A673 (cell line): Measurements from ENCODE around the gene TAS2R1. TPM values are rescaled to one million over a fixed set of nuclear protein-coding genes. Genes with fewer than 3 reads are reported as not detected.

ENCODE experiments used
- BruUV-seq: library from RNA; stranded (reverse); fragments of 400-500 nt; replicated peaks from 2 replicates; lab custom pipeline; 2021; lab: Mats Ljungman, UMichigan
- CTCF ChIA-PET: fragments of 300-600 bp; sonication (Branson Sonifier 250); formaldehyde crosslinking; loops from one replicate; lab custom pipeline; 2022; ENCODE audit warnings: antibody characterized with exemption; lab: Charles Lee
- POLR2A ChIA-PET: fragments of 300-600 bp; sonication (Branson Sonifier 250); formaldehyde crosslinking; loops from one replicate; lab custom pipeline; 2022; ENCODE audit warnings: antibody characterized with exemption; ENCODE audit not compliant: low non-redundant PET; lab: Charles Lee
- DNase-seq: peaks from one replicate; pipeline ENCODE4 v3.0.0-alpha.2; 2015; ENCODE audit warnings: low spot score
- H3K27ac ChIP-seq: fragments of 200-600 bp; sonication (generic); 2 replicates; pipeline ENCODE4 v1.5.1; 2016; ENCODE audit warnings: mixed run types, low read depth, mild to moderate bottlenecking, mixed read lengths, antibody characterized with exemption, low read length; ENCODE audit not compliant: poor library complexity, severe bottlenecking
- H3K27me3 ChIP-seq: fragments of 200-600 bp; sonication (generic); replicated peaks from 2 replicates; pipeline ENCODE4 v1.6.1; 2017; ENCODE audit warnings: mixed run types, low read depth, mild to moderate bottlenecking, mixed read lengths, antibody characterized with exemption, low read length; ENCODE audit not compliant: insufficient read depth, poor library complexity
- H3K36me3 ChIP-seq: fragments of 200-600 bp; sonication (generic); 2 replicates; pipeline ENCODE4 v1.6.1; 2016; ENCODE audit warnings: mixed run types, mild to moderate bottlenecking, mixed read lengths, antibody characterized with exemption, low read length; ENCODE audit not compliant: insufficient read depth, poor library complexity, severe bottlenecking
- H3K4me1 ChIP-seq: fragments of 200-600 bp; sonication (generic); 2 replicates; pipeline ENCODE4 v1.6.1; 2017; ENCODE audit warnings: mixed run types, mild to moderate bottlenecking, mixed read lengths, antibody characterized with exemption, low read length; ENCODE audit not compliant: insufficient read depth, poor library complexity, severe bottlenecking
- H3K4me3 ChIP-seq: fragments of 200-600 bp; sonication (generic); 2 replicates; pipeline ENCODE4 v1.5.1; 2016; ENCODE audit warnings: low read depth, mixed run types, mild to moderate bottlenecking, mixed read lengths, low read length; ENCODE audit not compliant: poor library complexity, severe bottlenecking
- H3K9me3 ChIP-seq: fragments of 200-600 bp; sonication (generic); 2 replicates; pipeline ENCODE4 v1.6.1; 2016; ENCODE audit warnings: mixed run types, low read depth, mild to moderate bottlenecking, mixed read lengths, antibody characterized with exemption, low read length; ENCODE audit not compliant: poor library complexity, severe bottlenecking
- EZH2 ChIP-seq: fragments of 200-600 bp; sonication (generic); IDR thresholded peaks from 2 replicates; pipeline ENCODE4 v1.6.1; 2017; ENCODE audit warnings: borderline replicate concordance, low read depth, mild to moderate bottlenecking, mixed read lengths, antibody characterized with exemption, low read length; ENCODE audit not compliant: poor library complexity, severe bottlenecking
- intact Hi-C: fragments of 100-400 bp; cut with micrococcal nuclease; formaldehyde crosslinking; loops from one replicate; pipeline ENCODE4 v1.10.0; 2022; ENCODE audit not compliant: unreplicated experiment
- total RNA-seq: library from RNA; stranded (reverse); gene quantifications from 2 replicates; pipeline ENCODE4 v1.2.3, GENCODE V29; 2021
- TF ChIP-seq, protein P1 (sequence below): fragments of 300-800, 200-600 bp; sonication (generic); conservative IDR thresholded peaks from 2 replicates; pipeline ENCODE4 v1.5.1; 2017; ENCODE audit warnings: low read depth, mild to moderate bottlenecking, antibody characterized with exemption, low read length, moderate library complexity, mixed read lengths

Gene TAS2R1
- total RNA-seq, 1 experiment from 2014 or later, result not detected

DNA sequence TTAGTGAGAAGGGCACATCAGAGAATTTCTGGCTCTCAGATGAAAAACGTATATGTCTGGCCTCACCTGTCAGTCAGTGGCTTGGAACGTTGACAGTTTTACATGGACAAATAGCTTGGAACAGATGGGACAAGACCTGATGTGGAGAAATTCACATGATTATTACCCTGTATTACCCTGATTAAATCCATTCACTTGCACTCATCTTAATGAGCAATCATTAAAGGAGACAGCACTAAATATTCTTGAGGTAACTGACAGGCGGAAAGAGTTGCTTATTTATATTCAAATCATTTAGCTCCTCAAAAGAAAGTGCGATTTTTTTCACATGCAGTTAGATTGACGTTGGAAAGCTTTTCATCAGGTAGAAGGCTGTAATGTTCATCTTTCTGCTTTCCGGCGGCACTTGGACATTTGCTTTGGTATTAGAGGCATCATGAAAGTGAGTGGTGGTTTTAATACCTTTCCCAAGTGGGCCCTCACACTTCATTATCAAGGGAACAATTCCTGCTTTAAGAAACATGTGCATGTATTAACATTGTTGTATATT is 11.7 kb upstream of the TAS2R1 start:
- no peak for DNase-seq
- no peaks in the 10 kb centered on the region for H3K27me3 ChIP-seq
- H3K9me3 ChIP-seq, result no peaks in the 10 kb centered on the region
- CTCF ChIA-PET, result no interaction called here
- intact Hi-C loops, result no loop called here
- H3K4me3 ChIP-seq, result no peak overlapping the region
- no peaks in the 10 kb centered on the region for H3K4me1 ChIP-seq
- POLR2A ChIA-PET, result no interaction called here
- TF ChIP-seq EZH2, result no peak
- TF ChIP-seq, protein P1, sequence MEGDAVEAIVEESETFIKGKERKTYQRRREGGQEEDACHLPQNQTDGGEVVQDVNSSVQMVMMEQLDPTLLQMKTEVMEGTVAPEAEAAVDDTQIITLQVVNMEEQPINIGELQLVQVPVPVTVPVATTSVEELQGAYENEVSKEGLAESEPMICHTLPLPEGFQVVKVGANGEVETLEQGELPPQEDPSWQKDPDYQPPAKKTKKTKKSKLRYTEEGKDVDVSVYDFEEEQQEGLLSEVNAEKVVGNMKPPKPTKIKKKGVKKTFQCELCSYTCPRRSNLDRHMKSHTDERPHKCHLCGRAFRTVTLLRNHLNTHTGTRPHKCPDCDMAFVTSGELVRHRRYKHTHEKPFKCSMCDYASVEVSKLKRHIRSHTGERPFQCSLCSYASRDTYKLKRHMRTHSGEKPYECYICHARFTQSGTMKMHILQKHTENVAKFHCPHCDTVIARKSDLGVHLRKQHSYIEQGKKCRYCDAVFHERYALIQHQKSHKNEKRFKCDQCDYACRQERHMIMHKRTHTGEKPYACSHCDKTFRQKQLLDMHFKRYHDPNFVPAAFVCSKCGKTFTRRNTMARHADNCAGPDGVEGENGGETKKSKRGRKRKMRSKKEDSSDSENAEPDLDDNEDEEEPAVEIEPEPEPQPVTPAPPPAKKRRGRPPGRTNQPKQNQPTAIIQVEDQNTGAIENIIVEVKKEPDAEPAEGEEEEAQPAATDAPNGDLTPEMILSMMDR, result no peak
- BruUV-seq, result no TSS peak
- no peak overlapping the region for H3K27ac ChIP-seq
- H3K36me3 ChIP-seq, result no peaks in the 10 kb centered on the region

DNA sequence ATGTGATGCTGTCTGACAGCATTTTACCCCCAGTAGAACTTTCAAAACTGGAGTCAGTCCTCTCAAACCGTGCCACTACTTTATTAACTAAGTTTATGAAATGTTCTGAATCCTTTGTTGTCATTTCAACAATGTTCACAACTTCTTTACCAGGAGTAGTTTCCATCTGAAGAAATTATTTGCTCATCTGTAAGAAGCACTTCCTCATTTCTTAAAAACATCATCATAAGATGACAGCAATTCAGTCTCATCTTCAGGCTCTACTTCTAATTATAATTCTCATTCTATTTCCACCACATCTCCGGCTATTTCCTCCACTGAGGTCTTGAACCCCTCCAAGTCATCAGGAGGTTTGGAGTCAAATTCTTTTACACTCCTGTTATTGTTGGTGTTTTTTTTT is 2.3 kb upstream of the TAS2R1 start:
- DNase-seq, result no peak
- ChIA-PET CTCF (no interaction called here), POLR2A (no interaction called here)
- intact Hi-C loops, result no loop called here
- Histone ChIP-seq H3K36me3 (no peaks in the 10 kb centered on the region), H3K27ac (no peak overlapping the region), H3K27me3 (no peaks in the 10 kb centered on the region), H3K4me1 (no peaks in the 10 kb centered on the region), H3K9me3 (no peaks in the 10 kb centered on the region), H3K4me3 (no peak overlapping the region)
- TF ChIP-seq EZH2, result no peak
- TF ChIP-seq, protein P1, result no peak
- no TSS peak for BruUV-seq

DNA sequence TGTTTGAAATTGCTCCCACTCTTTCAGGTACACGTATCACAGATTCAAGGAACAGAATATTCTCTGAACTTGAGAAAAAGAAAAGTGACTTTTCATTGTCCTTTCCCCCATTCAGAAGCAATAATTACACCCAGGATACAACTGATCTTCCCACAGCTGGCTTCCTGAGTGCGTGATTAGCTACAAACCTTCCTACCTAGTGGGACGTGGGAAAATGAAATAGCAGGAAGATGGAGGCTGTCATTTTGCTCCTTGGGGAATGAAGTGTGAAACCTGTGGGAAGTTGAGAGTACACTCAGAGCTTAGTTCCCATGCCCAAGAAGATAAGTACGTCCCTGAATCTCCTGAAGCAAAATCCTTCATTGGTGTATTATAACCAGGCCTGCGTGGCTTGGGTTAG is 2.6 kb downstream of the TAS2R1 start:
- TF ChIP-seq, protein P1, result no peak
- no peak for TF ChIP-seq EZH2
- ChIA-PET POLR2A (no interaction called here), CTCF (no interaction called here)
- Histone ChIP-seq H3K4me3 (no peak overlapping the region), H3K27ac (no peak overlapping the region), H3K4me1 (no peaks in the 10 kb centered on the region), H3K27me3 (no peaks in the 10 kb centered on the region), H3K36me3 (no peaks in the 10 kb centered on the region), H3K9me3 (no peaks in the 10 kb centered on the region)
- intact Hi-C loops, result no loop called here
- no peak for DNase-seq
- BruUV-seq, result no TSS peak
